Endothelial cell of umbilical vein (primary cell): Measurements from ENCODE around the gene HS3ST3A1. TPM values are rescaled to one million over a fixed set of nuclear protein-coding genes. Genes with fewer than 3 reads are reported as not detected.

Experiments used
- BruUV-seq: library from RNA; stranded (reverse); fragments of 400-500 nt; replicated peaks from 2 replicates; lab custom pipeline; 2021; lab: Mats Ljungman, UMichigan
- CTCF ChIA-PET: fragments of 300-600, 350-600 bp; sonication (Branson Sonifier 250); formaldehyde crosslinking; loops from one replicate; lab custom pipeline; 2021; ENCODE audit warnings: antibody characterized with exemption, inconsistent platforms; lab: Charles Lee
- POLR2A ChIA-PET: fragments of 300-600, 350-600 bp; sonication (Branson Sonifier 250); formaldehyde crosslinking; loops from one replicate; lab custom pipeline; 2021; ENCODE audit warnings: antibody characterized with exemption, inconsistent platforms; lab: Charles Lee
- DNase-seq: peaks from one replicate; pipeline ENCODE4 v3.0.0-alpha.2; 2011; ENCODE audit warnings: low read depth, low spot score
- FAIRE-seq: peaks from 2 replicates; lab custom pipeline; 2011; peaks lifted over from hg19 to GRCh38; lab: Jason Lieb, UNC
- H2AFZ ChIP-seq: 2 replicates; pipeline ENCODE4 v1.6.0; 2012; ENCODE audit warnings: low read depth, low read length, control low read depth, inconsistent platforms
- H3K27ac ChIP-seq: 2 replicates; pipeline ENCODE4 v1.5.1; 2011; ENCODE audit warnings: low read depth, mild to moderate bottlenecking, control low read depth, low read length, moderate library complexity; ENCODE audit not compliant: insufficient read depth
- H3K27me3 ChIP-seq, 2 experiments: 2 replicates each; pipeline versions ENCODE4 v1.6.0 to v1.6.1; 2011; ENCODE audit warnings: low read length in 2 of 2, mixed read lengths in 1 of 2; ENCODE audit not compliant: control insufficient read depth in 2 of 2, insufficient read depth in 2 of 2
- H3K36me3 ChIP-seq, 2 experiments: 2 replicates in 1 of 2; 3 replicates in 1 of 2; pipeline ENCODE4 v1.5.1; 2011; ENCODE audit warnings: low read length in 2 of 2, mild to moderate bottlenecking in 1 of 2, moderate library complexity in 1 of 2; ENCODE audit not compliant: control insufficient read depth in 2 of 2, insufficient read depth in 2 of 2; ENCODE audit errors: extremely low read depth in 1 of 2
- H3K4me1 ChIP-seq: 3 replicates; pipeline ENCODE4 v1.5.1; 2011; ENCODE audit warnings: mild to moderate bottlenecking, low read length; ENCODE audit not compliant: control insufficient read depth, insufficient read depth; ENCODE audit errors: extremely low read depth
- H3K4me2 ChIP-seq: 2 replicates; pipeline ENCODE4 v1.6.1; 2011; ENCODE audit warnings: low read length, control low read depth, mixed read lengths; ENCODE audit not compliant: insufficient read depth
- H3K4me3 ChIP-seq, 3 experiments: fragments of 200-600 bp in 1 of 3; sonication (generic), shearing (Covaris generic) in 1 of 3; replicated peaks in 1 of 3; 2 replicates each; pipeline ENCODE4 v1.5.1; 2011 to 2016; ENCODE audit warnings: control low read depth in 3 of 3, low read length in 3 of 3, mild to moderate bottlenecking in 2 of 3, inconsistent platforms in 1 of 3, low read depth in 1 of 3, moderate library complexity in 1 of 3; ENCODE audit not compliant: insufficient read depth in 1 of 3
- H3K79me2 ChIP-seq: 2 replicates; pipeline ENCODE4 v1.6.0; 2012; ENCODE audit warnings: low read length, inconsistent platforms; ENCODE audit not compliant: control insufficient read depth, insufficient read depth
- H3K9ac ChIP-seq: replicated peaks from 2 replicates; pipeline ENCODE3; 2011; ENCODE audit warnings: low read length, control low read depth; ENCODE audit not compliant: insufficient read depth; ENCODE audit errors: extremely low read depth
- H3K9me1 ChIP-seq: replicated peaks from 3 replicates; pipeline ENCODE4 v1.6.0; 2011; ENCODE audit warnings: mild to moderate bottlenecking, low read length; ENCODE audit not compliant: control insufficient read depth, insufficient read depth; ENCODE audit errors: extremely low read depth
- H3K9me3 ChIP-seq: replicated peaks from 2 replicates; pipeline ENCODE4 v1.5.1; 2012; ENCODE audit warnings: low read length, inconsistent platforms; ENCODE audit not compliant: control insufficient read depth, insufficient read depth
- H4K20me1 ChIP-seq: replicated peaks from 2 replicates; pipeline ENCODE3; 2011; ENCODE audit warnings: mild to moderate bottlenecking, low read length; ENCODE audit not compliant: control insufficient read depth, insufficient read depth; ENCODE audit errors: extremely low read depth
- CTCF ChIP-seq, 2 donors: IDR thresholded peaks; 1 replicate in 1 of 2; 2 replicates in 1 of 2; pipeline ENCODE4 v1.5.1; 2011; ENCODE audit warnings: low read length in 2 of 2, mild to moderate bottlenecking in 2 of 2, moderate library complexity in 2 of 2, control low read depth in 1 of 2, inconsistent platforms in 1 of 2, low read depth in 1 of 2; ENCODE audit not compliant: insufficient read depth in 1 of 2; ENCODE audit errors: extremely low read depth in 1 of 2
- EZH2 ChIP-seq: IDR thresholded peaks from 2 replicates; pipeline ENCODE4 v1.6.1; 2012; ENCODE audit warnings: borderline replicate concordance, low read depth, mild to moderate bottlenecking, moderate library complexity, low read length, inconsistent platforms; ENCODE audit not compliant: severe bottlenecking
- FOS ChIP-seq: IDR thresholded peaks from 2 replicates; pipeline ENCODE4 v1.6.1; 2011; ENCODE audit warnings: mild to moderate bottlenecking, low read length, moderate library complexity, borderline replicate concordance; ENCODE audit not compliant: insufficient read depth
- GATA2 ChIP-seq: IDR thresholded peaks from 2 replicates; pipeline ENCODE4 v1.7.0; 2011; ENCODE audit warnings: low read depth, mild to moderate bottlenecking, moderate library complexity, mixed read lengths, low read length; ENCODE audit not compliant: insufficient read length, insufficient read depth
- JUN ChIP-seq: IDR thresholded peaks from 2 replicates; pipeline ENCODE4 v1.6.1; 2011; ENCODE audit warnings: borderline replicate concordance, low read depth; ENCODE audit not compliant: insufficient read length, insufficient read depth
- MAX ChIP-seq: IDR thresholded peaks from 2 replicates; pipeline ENCODE4 v1.6.1; 2011; ENCODE audit not compliant: insufficient read depth, insufficient read length
- MYC ChIP-seq: IDR thresholded peaks from one replicate; pipeline ENCODE4 v1.6.1; 2011; ENCODE audit warnings: mild to moderate bottlenecking, low read depth, low read length
- POLR2A ChIP-seq: IDR thresholded peaks from 2 replicates; pipeline ENCODE4 v1.6.1; 2012; ENCODE audit warnings: low read depth, mild to moderate bottlenecking, control low read depth, low read length
- POLR2AphosphoS5 ChIP-seq: IDR thresholded peaks from 2 replicates; pipeline ENCODE4 v1.6.1; 2012; ENCODE audit warnings: low read depth, mild to moderate bottlenecking, control low read depth, low read length, moderate library complexity; ENCODE audit not compliant: insufficient read depth
- dilution Hi-C: fragments of 300-500 bp; cut with MboI; formaldehyde crosslinking; loops from one replicate; pipeline ENCODE4 v1.15.0; 2019; ENCODE audit warnings: low sequenced_read_pairs; ENCODE audit not compliant: extremely low pct_ligation_motif_present
- intact Hi-C: fragments of 100-400 bp; cut with micrococcal nuclease; formaldehyde crosslinking; loops from one replicate; pipeline ENCODE4 v1.10.0; 2022
- polyA plus RNA-seq, 4 experiments: library from polyadenylated mRNA; depleted of rRNA in 3 of 4; stranded (reverse) in 3 of 4; unstranded in 1 of 4; fragments of >200 nt; gene quantifications; 2 replicates each; pipeline versions ENCODE4 v1.2.1 to v1.2.3, GENCODE V29; 2011 to 2012; ENCODE audit warnings: missing spikeins in 1 of 4
- total RNA-seq: library from RNA; stranded (reverse); gene quantifications from 2 replicates; pipeline ENCODE4 v1.2.3, GENCODE V29; 2021

HS3ST3A1 gene
- total and polyA plus RNA-seq, 2 donors (not counting 3 experiments of a cell fraction or from before 2014, with no cell fraction given) = not detected

- Histone ChIP-seq H4K20me1 (no peaks in the 10 kb centered on the region), H3K9ac (no peak overlapping the region), H3K4me2 (no peak overlapping the region), H3K27ac (no peak overlapping the region), H3K9me1 (no peaks in the 10 kb centered on the region), H3K4me3 (no peak overlapping the region), H2AFZ (no peak overlapping the region), H3K27me3 (peaks cover 13 to 27% of the 10 kb centered on the region in 2 experiments), H3K4me1 (no peaks in the 10 kb centered on the region), H3K9me3 (no peaks in the 10 kb centered on the region), H3K79me2 (no peaks in the 10 kb centered on the region), H3K36me3 (no peaks in the 10 kb centered on the region)
- DNase-seq (no peak), FAIRE-seq (no peak)
- intact Hi-C loops = loop anchor here (5.0 to 10.0 kb wide), 2 partner anchors 466 to 1558 kb away; partner anchors contain the start of gene COX10
- dilution Hi-C loops = no loop called here
- CTCF ChIA-PET = interaction anchor here (1.3 to 4.3 kb wide), 4 partner anchors 699 to 1327 kb away, joined by 3 to 66 read pairs (median 12); partner anchors contain the start of gene HS3ST3B1
- POLR2A ChIA-PET = no interaction called here
- no TSS peak for BruUV-seq
- TF ChIP-seq FOS (no peak), CTCF (IDR thresholded peaks at IDR 0.05; ENCODE audit: extremely low read depth in 1 of 2, insufficient read depth in 1 of 2, low read depth in 1 of 2, low read length in 2 of 2) (no peak), EZH2 (no peak), GATA2 (no peak), MYC (no peak), MAX (no peak), JUN (no peak), POLR2AphosphoS5 (no peak), POLR2A (no peak)
Measured at GRCh38 chr17:13599168-13599577, 2.6 kb downstream of the HS3ST3A1 start.
